ENCODE data around the gene MADCAM1.

The MADCAM1 gene

GRCh38 chr19:532561-533363, 36.5 kb downstream of the MADCAM1 start (continued):
- TF ChIP-seq, protein P1, sequence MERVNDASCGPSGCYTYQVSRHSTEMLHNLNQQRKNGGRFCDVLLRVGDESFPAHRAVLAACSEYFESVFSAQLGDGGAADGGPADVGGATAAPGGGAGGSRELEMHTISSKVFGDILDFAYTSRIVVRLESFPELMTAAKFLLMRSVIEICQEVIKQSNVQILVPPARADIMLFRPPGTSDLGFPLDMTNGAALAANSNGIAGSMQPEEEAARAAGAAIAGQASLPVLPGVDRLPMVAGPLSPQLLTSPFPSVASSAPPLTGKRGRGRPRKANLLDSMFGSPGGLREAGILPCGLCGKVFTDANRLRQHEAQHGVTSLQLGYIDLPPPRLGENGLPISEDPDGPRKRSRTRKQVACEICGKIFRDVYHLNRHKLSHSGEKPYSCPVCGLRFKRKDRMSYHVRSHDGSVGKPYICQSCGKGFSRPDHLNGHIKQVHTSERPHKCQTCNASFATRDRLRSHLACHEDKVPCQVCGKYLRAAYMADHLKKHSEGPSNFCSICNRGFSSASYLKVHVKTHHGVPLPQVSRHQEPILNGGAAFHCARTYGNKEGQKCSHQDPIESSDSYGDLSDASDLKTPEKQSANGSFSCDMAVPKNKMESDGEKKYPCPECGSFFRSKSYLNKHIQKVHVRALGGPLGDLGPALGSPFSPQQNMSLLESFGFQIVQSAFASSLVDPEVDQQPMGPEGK (CRISPR knock-in tag; IDR thresholded peaks at IDR 0.05; ENCODE audit: borderline replicate concordance), result no peak
- TF ChIP-seq ZNF70 (CRISPR knock-in tag; IDR thresholded peaks at IDR 0.05) (no peak), CREB5 (CRISPR knock-in tag; IDR thresholded peaks at IDR 0.05; ENCODE audit: low read depth) (no peak), ZC3H10 (CRISPR knock-in tag; IDR thresholded peaks at IDR 0.05) (no peak), ZFP30 (CRISPR knock-in tag; IDR thresholded peaks at IDR 0.05) (no peak), TOX (CRISPR knock-in tag; IDR thresholded peaks at IDR 0.05; ENCODE audit: borderline replicate concordance) (no peak), ZFP3 (CRISPR knock-in tag; IDR thresholded peaks at IDR 0.05) (no peak), ZNF8 (CRISPR knock-in tag; IDR thresholded peaks at IDR 0.05) (no peak), RARB (CRISPR knock-in tag; IDR thresholded peaks at IDR 0.05) (no peak), ESRRG (CRISPR knock-in tag; IDR thresholded peaks at IDR 0.05) (no peak)
- TF ChIP-seq, protein P2, sequence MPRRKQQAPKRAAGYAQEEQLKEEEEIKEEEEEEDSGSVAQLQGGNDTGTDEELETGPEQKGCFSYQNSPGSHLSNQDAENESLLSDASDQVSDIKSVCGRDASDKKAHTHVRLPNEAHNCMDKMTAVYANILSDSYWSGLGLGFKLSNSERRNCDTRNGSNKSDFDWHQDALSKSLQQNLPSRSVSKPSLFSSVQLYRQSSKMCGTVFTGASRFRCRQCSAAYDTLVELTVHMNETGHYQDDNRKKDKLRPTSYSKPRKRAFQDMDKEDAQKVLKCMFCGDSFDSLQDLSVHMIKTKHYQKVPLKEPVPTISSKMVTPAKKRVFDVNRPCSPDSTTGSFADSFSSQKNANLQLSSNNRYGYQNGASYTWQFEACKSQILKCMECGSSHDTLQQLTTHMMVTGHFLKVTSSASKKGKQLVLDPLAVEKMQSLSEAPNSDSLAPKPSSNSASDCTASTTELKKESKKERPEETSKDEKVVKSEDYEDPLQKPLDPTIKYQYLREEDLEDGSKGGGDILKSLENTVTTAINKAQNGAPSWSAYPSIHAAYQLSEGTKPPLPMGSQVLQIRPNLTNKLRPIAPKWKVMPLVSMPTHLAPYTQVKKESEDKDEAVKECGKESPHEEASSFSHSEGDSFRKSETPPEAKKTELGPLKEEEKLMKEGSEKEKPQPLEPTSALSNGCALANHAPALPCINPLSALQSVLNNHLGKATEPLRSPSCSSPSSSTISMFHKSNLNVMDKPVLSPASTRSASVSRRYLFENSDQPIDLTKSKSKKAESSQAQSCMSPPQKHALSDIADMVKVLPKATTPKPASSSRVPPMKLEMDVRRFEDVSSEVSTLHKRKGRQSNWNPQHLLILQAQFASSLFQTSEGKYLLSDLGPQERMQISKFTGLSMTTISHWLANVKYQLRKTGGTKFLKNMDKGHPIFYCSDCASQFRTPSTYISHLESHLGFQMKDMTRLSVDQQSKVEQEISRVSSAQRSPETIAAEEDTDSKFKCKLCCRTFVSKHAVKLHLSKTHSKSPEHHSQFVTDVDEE (CRISPR knock-in tag; IDR thresholded peaks at IDR 0.05), result no peak

- ATAC-seq, result no peak
- no peak for TF ChIP-seq ZNF565 (CRISPR knock-in tag; conservative IDR thresholded peaks at IDR 0.05; ENCODE audit: low read depth)
- TF ChIP-seq RARB (CRISPR knock-in tag; IDR thresholded peaks at IDR 0.05), result no peak
- TF ChIP-seq, protein P1 (CRISPR knock-in tag; IDR thresholded peaks at IDR 0.05; ENCODE audit: borderline replicate concordance), result no peak
- no peak for TF ChIP-seq ARNTL (CRISPR knock-in tag; IDR thresholded peaks at IDR 0.05; ENCODE audit: borderline replicate concordance, low read depth)
- no peak for TF ChIP-seq GLIS3 (CRISPR knock-in tag; IDR thresholded peaks at IDR 0.05)
- no peak for TF ChIP-seq TCF4 (CRISPR knock-in tag; IDR thresholded peaks at IDR 0.05; ENCODE audit: borderline replicate concordance)
- no peak for TF ChIP-seq CSDC2 (CRISPR knock-in tag; IDR thresholded peaks at IDR 0.05)
- no peak for TF ChIP-seq OSR1 (CRISPR knock-in tag; IDR thresholded peaks at IDR 0.05)
- TF ChIP-seq SNAI2 (CRISPR knock-in tag; IDR thresholded peaks at IDR 0.05), result no peak
- TF ChIP-seq TOX (CRISPR knock-in tag; IDR thresholded peaks at IDR 0.05; ENCODE audit: borderline replicate concordance), result no peak
- no peak for TF ChIP-seq PPARA (CRISPR knock-in tag; IDR thresholded peaks at IDR 0.05; ENCODE audit: borderline replicate concordance)
- TF ChIP-seq ZFP3 (CRISPR knock-in tag; IDR thresholded peaks at IDR 0.05), result no peak
- TF ChIP-seq ZC3H10 (CRISPR knock-in tag; IDR thresholded peaks at IDR 0.05), result no peak
- TF ChIP-seq, protein P2 (CRISPR knock-in tag; IDR thresholded peaks at IDR 0.05), result no peak
- no peak for TF ChIP-seq ZNF70 (CRISPR knock-in tag; IDR thresholded peaks at IDR 0.05)
Measured at GRCh38 chr19:533364-534058, 37.2 kb downstream of the MADCAM1 start.
